ENCODE results near the gene FAF1.

The FAF1 gene

GRCh38 chr1:50645139-50645538 is 314.9 kb downstream of the FAF1 start:
- no peak for DNase-seq (ENCODE audit: extremely low read depth, low read depth)

GRCh38 chr1:50644447-50645105 is 315.5 kb downstream of the FAF1 start:
- no peak for TF ChIP-seq CTCF (IDR thresholded peaks at IDR 0.05; ENCODE audit: low read depth, low read length)
- no peak for DNase-seq (ENCODE audit: extremely low read depth, low read depth)

More at GRCh38 chr1:50645139-50645538, 314.9 kb downstream of the FAF1 start:
- TF ChIP-seq CTCF (IDR thresholded peaks at IDR 0.05; ENCODE audit: low read depth, low read length), result no peak

GRCh38 chr1:50637460-50637859 is 322.6 kb downstream of the FAF1 start:
- no peak for DNase-seq (ENCODE audit: extremely low read depth, low read depth)
- TF ChIP-seq CTCF (IDR thresholded peaks at IDR 0.05; ENCODE audit: low read depth, low read length), result no peak

GRCh38 chr1:50634251-50634650 is 325.8 kb downstream of the FAF1 start:
- no peak for DNase-seq (ENCODE audit: extremely low read depth, low read depth)
- TF ChIP-seq CTCF (IDR thresholded peaks at IDR 0.05; ENCODE audit: low read depth, low read length), result no peak

- no peak for DNase-seq (ENCODE audit: extremely low read depth, low read depth)
- TF ChIP-seq CTCF (IDR thresholded peaks at IDR 0.05; ENCODE audit: low read depth, low read length), result no peak
Measured at GRCh38 chr1:50633465-50633864, 326.6 kb downstream of the FAF1 start.

- no peak for DNase-seq (ENCODE audit: extremely low read depth, low read depth)
- TF ChIP-seq CTCF (IDR thresholded peaks at IDR 0.05; ENCODE audit: low read depth, low read length), result no peak
Measured at GRCh38 chr1:50631161-50631560, 328.9 kb downstream of the FAF1 start.

GRCh38 chr1:50622259-50622658 is 337.8 kb downstream of the FAF1 start:
- TF ChIP-seq CTCF (IDR thresholded peaks at IDR 0.05; ENCODE audit: low read depth, low read length), result no peak
- DNase-seq (ENCODE audit: extremely low read depth, low read depth), result no peak
